K562 (cell line): ENCODE data around the gene SMC1A. TPM values are rescaled to one million over a fixed set of nuclear protein-coding genes. Genes with fewer than 3 reads are reported as not detected.

Experiments used
- HMG20A ChIP-seq: fragments of 450-650 bp; formaldehyde crosslinking; conservative IDR thresholded peaks from 2 replicates; pipeline ENCODE4 v1.4.0; 2020; ENCODE audit warnings: mild to moderate bottlenecking, mixed read lengths
- LCOR ChIP-seq: sonication (generic); formaldehyde crosslinking; IDR thresholded peaks from 2 replicates; pipeline ENCODE4 v1.8.0; 2022; ENCODE audit warnings: mild to moderate bottlenecking, missing genetic modification reagents
- MYBL2 ChIP-seq, 2 experiments: fragments of 450-650 bp in 1 of 2; sonication (generic) in 1 of 2; formaldehyde crosslinking in 1 of 2; IDR thresholded peaks; 2 replicates each; pipeline versions ENCODE4 v1.6.1 to v1.8.1; 2017 to 2022; ENCODE audit warnings: borderline replicate concordance in 1 of 2, inconsistent platforms in 1 of 2, low read depth in 1 of 2, mild to moderate bottlenecking in 1 of 2, missing genetic modification reagents in 1 of 2, moderate library complexity in 1 of 2
- NUFIP1 ChIP-seq: fragments of 450-650 bp; IDR thresholded peaks from 2 replicates; pipeline ENCODE4 v1.6.1; 2018; ENCODE audit not compliant: partially characterized antibody
- PHF20 ChIP-seq: fragments of 450-650 bp; IDR thresholded peaks from 2 replicates; pipeline ENCODE4 v1.6.1; 2018; ENCODE audit not compliant: partially characterized antibody
- PRPF4 ChIP-seq: fragments of 200-400 bp; formaldehyde crosslinking; IDR thresholded peaks from one replicate; pipeline ENCODE4 v1.6.1; 2017; ENCODE audit warnings: low read length, low read depth, mild to moderate bottlenecking; ENCODE audit not compliant: insufficient read depth, poor library complexity, severe bottlenecking
- RFX7 ChIP-seq: fragments of 250-450 bp; sonication (Bioruptor Pico); IDR thresholded peaks from 2 replicates; pipeline ENCODE4 v1.5.1; 2021; ENCODE audit warnings: mild to moderate bottlenecking
- SIN3A ChIP-seq, 2 experiments: fragments of 150-350 bp in 1 of 2; IDR thresholded peaks; 2 replicates each; pipeline ENCODE4 v1.6.1; 2011 to 2016; ENCODE audit warnings: borderline replicate concordance in 2 of 2, low read depth in 2 of 2, low read length in 2 of 2, mild to moderate bottlenecking in 2 of 2, moderate library complexity in 2 of 2; ENCODE audit not compliant: control insufficient read depth in 1 of 2
- SMARCC2 ChIP-seq: fragments of 450-650 bp; IDR thresholded peaks from 2 replicates; pipeline ENCODE4 v1.6.1; 2017; ENCODE audit warnings: antibody characterized with exemption, moderate library complexity, mild to moderate bottlenecking, low read depth
- SNIP1 ChIP-seq: fragments of 450-650 bp; IDR thresholded peaks from 2 replicates; pipeline ENCODE4 v1.7.1; 2017; ENCODE audit warnings: low read depth, mild to moderate bottlenecking
- TAF7 ChIP-seq: fragments of 450-650 bp; IDR thresholded peaks from 2 replicates; pipeline ENCODE4 v1.6.1; 2016; ENCODE audit warnings: missing genetic modification characterization, missing compliant biosample characterization
- TBL1XR1 ChIP-seq, 2 experiments: IDR thresholded peaks; 2 replicates each; pipeline ENCODE4 v1.6.1; 2012; ENCODE audit warnings: improper control_type of control experiment in 2 of 2, low read length in 2 of 2, mild to moderate bottlenecking in 1 of 2
- TCF7 ChIP-seq: sonication (generic); IDR thresholded peaks from 2 replicates; pipeline ENCODE4 v1.6.1; 2016; ENCODE audit warnings: antibody characterized with exemption, borderline replicate concordance
- ZBTB40 ChIP-seq, 2 experiments: fragments of 450-650 bp in 1 of 2; sonication (generic) in 1 of 2; formaldehyde crosslinking in 1 of 2; IDR thresholded peaks; 2 replicates each; pipeline versions ENCODE4 v1.7.1 to v1.9.0; 2016 to 2022; ENCODE audit warnings: inconsistent platforms in 1 of 2, mild to moderate bottlenecking in 1 of 2, missing genetic modification reagents in 1 of 2
- ZKSCAN8 ChIP-seq: fragments of 200-800 bp; sonication (Bioruptor generic); IDR thresholded peaks from 2 replicates; pipeline ENCODE4 v1.6.1; 2016; ENCODE audit warnings: missing genetic modification characterization, missing compliant biosample characterization
- ZNF23 ChIP-seq: fragments of 250-450 bp; sonication (Bioruptor Pico); IDR thresholded peaks from 2 replicates; pipeline ENCODE4 v1.4.0; 2020; ENCODE audit warnings: mild to moderate bottlenecking
- ZNF384 ChIP-seq: IDR thresholded peaks from 2 replicates; pipeline ENCODE4 v1.6.1; 2012; ENCODE audit warnings: low read depth, low read length, improper control_type of control experiment
- ZNF408 ChIP-seq: fragments of 250-450 bp; sonication (Bioruptor Pico); IDR thresholded peaks from 2 replicates; pipeline ENCODE4 v1.4.0; 2020; ENCODE audit warnings: low read depth, mild to moderate bottlenecking, moderate library complexity
- ZNF41 ChIP-seq: fragments of 250-450 bp; sonication (Bioruptor Pico); conservative IDR thresholded peaks from 2 replicates; pipeline ENCODE4 v1.4.0; 2020; ENCODE audit warnings: mild to moderate bottlenecking
- polyA plus RNA-seq, 8 experiments: library from polyadenylated mRNA; depleted of rRNA in 4 of 8; stranded (reverse) in 5 of 8; unstranded in 3 of 8; fragments of >200 nt; fragmentation: Nextera tagmentation in 2 of 8; fragmentation: Illumina TruSeq in 1 of 8; extraction: Ambion mirVana in 2 of 8; extraction: Trizol in 1 of 8; gene quantifications; 2 replicates each; pipeline versions ENCODE4 v1.2.1 to v1.2.3, GENCODE V29; 2011 to 2014; ENCODE audit warnings: inconsistent platforms in 1 of 8, missing spikeins in 1 of 8
- total RNA-seq, 7 experiments: library from RNA; depleted of rRNA in 6 of 7; stranded (reverse); fragments of >200 nt in 6 of 7; fragmentation: Illumina TruSeq in 2 of 7; extraction: Trizol in 2 of 7; gene quantifications; 2 replicates each; pipeline versions ENCODE4 v1.2.1 to v1.2.3, GENCODE V29; 2011 to 2021; ENCODE audit warnings: low replicate concordance in 1 of 7

Gene SMC1A
- total and polyA plus RNA-seq, 9 of the 15 experiments (the other 6 are each of a cell fraction or from before 2014, with no cell fraction given): 28.5 to 126 (median 71.2) TPM

- TF ChIP-seq ZBTB40 (IDR thresholded peaks at IDR 0.05) (peak; percentile 8; the same call in 1 of the 2 replicates), ZBTB40 (CRISPR knock-in tag; IDR thresholded peaks at IDR 0.05) (no peak), SMARCC2 (no peak), TBL1XR1 (IDR thresholded peaks at IDR 0.05; ENCODE audit: low read length in 2 of 2) (no peak), LCOR (CRISPR knock-in tag) (peak; percentile 31; the same call in 1 of the 2 replicates), PHF20 (peak; percentile 67), SIN3A (IDR thresholded peaks at IDR 0.05; ENCODE audit: borderline replicate concordance in 2 of 2, control insufficient read depth in 1 of 2, low read depth in 2 of 2, low read length in 2 of 2) (peak; percentile 21 to 53; a peak in 1 of 4 replicates), HMG20A (CRISPR knock-in tag) (no peak), ZKSCAN8 (no peak), PRPF4 (peak; percentile 78), ZNF384 (no peak), MYBL2 (IDR thresholded peaks at IDR 0.05; ENCODE audit: low read depth) (0 out of 2 replicates have a peak, but pooled peaks have one; percentile 57), MYBL2 (CRISPR knock-in tag; IDR thresholded peaks at IDR 0.05; ENCODE audit: borderline replicate concordance) (no peak), ZNF41 (CRISPR knock-in tag) (no peak), NUFIP1 (no peak), TCF7 (no peak), RFX7 (no peak), ZNF408 (CRISPR knock-in tag) (no peak), ZNF23 (CRISPR knock-in tag) (no peak), SNIP1 (no peak), TAF7 (peak; percentile 83)
These were observed at the start of gene SMC1A (continued) for GRCh38 chrX:53422086-53422860.
